NOMO-1 (cell line): ENCODE data around the gene WDR59.

Experiments used
- DNase-seq, 2 experiments: peaks; one replicate each; lab custom pipeline; 2025; ENCODE audit not compliant: unreplicated experiment in 2 of 2; lab: John Stamatoyannopoulos, UW

Gene WDR59

DNA sequence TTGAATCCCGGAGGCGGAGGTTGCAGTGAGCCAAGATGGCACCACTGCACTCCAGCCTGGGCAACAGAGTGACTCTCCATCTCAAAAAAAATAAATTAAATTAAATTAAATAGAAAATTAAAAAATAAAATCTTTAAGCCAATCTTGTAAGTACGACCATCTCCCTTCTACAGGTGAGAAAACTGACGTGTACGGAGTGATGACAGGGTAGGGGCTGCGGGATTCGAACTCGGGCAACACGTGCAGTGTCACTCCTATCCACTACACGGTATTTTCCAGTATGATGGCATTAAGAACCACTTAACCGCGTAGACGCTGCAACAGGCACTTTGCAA lies 762 bp downstream of the WDR59 start:
- no peak for DNase-seq

DNA sequence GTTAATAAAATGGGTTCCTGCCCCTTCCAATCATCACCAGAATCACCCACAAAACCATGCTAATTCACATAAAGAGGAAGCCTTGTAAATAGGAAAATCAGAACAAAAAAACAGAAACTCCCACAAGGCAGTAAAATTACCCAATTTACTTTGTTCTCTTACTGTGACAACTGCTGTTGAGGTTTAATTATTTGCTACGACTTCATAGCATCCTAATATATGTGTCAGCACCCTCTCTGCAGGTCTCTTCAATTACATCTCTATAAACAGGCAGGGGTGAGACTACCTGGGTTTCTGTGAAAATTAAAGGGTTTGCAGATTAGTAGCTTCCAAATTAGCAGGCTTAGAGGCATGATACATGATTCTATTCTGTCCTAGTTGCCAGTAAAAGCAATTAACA lies 2.7 kb downstream of the WDR59 start:
- no peak for DNase-seq

DNA sequence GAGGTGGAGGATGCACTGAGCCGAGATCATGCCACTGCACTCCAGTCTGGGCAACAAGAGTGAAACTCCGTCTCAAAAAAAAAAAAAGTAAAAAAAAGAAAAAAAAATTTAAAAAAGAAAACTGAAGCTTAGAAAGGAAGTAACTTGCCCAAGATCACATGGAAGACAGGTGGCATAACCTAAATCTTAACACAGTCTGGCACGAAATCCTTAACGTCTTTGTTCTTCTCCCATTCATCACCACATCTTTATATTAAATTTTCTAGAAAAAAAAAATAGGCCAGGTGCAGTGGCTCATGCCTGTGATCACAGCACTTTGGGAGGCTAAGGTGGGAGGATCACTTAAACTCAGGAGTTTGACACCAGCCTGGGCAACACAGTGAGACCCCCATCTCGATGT lies 9.3 kb downstream of the WDR59 start:
- DNase-seq, result no peak

DNA sequence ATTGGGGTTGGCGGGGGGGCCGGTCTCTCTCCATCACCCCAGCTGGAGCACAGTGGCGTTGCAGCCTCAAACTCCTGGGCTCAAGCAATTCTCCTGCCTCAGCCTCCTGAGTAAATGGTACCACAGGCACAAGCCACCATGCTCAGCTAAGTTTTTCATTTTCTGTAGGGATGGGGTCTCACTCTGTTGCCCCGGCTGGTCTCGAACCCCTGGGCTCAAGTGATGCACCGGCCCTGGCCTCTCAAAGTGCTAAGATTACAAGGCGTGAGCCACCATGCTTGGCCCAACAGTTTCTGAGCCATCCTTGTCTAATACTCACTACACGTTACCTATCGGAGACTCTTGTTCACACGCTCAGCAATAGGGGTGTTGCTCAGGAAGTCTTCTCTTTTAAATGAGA lies 11.6 kb downstream of the WDR59 start:
- DNase-seq, result no peak

DNA sequence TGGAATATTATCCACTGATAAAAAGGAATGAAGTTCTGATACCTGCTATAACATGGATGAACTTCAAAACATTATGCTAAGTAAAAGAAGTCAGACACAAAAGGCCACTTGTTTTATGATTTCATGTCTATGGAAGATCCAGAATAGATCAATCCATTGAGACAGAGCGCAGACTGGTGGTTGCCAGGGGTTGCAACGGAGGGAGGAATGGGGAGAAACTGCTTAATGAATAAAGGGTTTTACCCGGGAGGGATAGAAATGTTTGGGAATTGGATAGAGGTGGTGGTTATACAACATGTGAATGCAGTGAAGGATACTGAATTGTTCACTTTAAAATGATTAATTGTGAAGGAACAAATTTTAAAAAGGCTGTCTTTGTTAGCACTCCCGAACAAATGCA lies 30.2 kb downstream of the WDR59 start:
- DNase-seq, result no peak

DNA sequence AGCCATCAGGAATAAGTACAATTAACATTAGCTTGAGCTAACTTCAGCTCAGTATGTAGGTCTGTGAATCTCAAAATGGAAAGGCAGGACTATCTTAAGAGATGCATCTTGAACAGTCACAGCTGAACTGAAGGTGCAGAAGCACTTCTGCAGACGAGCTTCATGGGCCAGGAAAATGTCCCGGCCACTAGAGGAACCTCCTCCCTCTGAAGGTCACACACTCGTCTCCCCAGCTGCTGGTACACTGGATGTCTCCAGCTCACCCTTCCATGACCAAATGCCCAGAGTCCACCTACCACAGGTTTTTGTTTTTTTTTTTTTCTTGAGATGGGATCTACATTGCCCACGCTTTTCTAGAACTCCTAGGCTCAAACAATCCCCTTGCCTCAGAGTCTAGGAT lies 33.2 kb downstream of the WDR59 start:
- DNase-seq, result no peak

DNA sequence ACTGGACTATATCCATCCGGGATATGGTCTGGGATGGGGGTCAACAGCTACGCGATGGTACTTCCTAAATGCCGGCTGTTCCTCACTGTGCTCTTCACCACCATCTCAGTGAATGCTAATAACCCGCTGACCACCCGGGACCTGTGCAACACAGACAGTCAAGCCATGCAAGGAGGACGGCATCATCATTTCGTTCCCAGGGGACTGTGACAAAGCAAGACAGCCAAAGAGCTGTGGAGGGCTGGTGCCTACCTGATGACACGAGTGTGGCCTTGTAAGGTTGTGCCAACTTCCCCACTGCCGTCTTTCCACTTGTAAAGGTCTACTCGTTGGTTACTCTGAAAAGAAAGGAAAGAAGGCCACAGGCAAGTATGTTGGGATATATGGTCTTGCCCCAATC lies 33.7 kb downstream of the WDR59 start:
- no peak for DNase-seq

DNA sequence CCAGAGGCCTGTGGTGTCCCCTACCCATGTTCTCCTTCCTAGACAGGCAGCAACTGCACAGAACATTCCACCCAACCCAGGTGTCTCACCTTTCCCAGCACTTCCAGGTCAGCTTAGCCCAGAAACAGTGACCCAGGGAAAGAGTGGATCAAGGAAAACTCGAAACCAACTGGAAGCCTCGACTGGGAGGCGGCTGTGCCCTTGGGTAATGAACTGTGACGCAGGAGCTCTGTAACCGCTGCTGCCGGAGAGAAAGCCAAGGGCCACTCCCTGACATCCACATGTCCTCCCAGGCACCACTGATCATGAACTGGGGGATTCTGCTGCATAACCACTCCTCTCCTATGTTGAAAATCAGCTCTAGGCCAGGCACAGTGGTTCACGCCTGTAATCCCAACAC lies 34.4 kb downstream of the WDR59 start:
- no peak for DNase-seq

DNA sequence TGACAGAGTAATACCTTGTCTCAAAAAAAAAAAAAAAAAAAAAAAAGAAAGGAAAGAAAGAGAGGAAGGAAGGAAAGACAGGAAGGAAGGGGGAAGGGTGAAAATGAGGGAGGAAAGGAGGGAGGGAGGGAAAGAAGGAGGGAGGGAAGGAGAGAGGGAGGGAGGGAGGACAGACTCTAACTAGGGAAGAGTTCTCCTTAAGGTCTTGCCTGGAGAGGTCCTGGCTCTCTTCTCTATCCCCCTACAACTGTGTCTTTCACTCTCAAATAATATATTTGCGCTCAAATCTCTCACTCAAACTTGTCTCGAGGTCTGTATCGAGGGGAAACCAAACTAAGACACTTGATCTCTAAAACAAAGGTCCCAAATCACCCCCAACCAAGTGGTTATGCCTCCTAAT lies 35.6 kb downstream of the WDR59 start:
- no peak for DNase-seq

DNA sequence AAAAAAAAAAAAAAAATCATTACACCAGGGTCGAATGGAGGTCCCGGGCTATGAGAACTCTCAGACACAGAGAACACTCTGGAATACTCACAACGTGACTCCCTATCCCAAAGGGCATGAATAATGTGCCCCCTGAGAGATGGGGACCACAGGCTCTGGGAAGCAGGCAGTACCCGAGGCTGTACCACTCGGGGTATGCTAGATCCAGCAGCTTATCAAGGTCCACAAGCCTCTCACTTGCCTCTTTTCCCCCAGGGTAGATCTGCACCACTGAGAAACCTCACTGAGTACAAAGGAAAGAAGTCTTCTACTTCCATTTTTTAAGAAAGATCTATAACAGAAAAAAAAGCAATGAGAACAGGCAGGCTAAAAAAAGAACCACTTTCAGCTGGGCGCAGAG lies 40.5 kb downstream of the WDR59 start:
- no peak for DNase-seq

DNA sequence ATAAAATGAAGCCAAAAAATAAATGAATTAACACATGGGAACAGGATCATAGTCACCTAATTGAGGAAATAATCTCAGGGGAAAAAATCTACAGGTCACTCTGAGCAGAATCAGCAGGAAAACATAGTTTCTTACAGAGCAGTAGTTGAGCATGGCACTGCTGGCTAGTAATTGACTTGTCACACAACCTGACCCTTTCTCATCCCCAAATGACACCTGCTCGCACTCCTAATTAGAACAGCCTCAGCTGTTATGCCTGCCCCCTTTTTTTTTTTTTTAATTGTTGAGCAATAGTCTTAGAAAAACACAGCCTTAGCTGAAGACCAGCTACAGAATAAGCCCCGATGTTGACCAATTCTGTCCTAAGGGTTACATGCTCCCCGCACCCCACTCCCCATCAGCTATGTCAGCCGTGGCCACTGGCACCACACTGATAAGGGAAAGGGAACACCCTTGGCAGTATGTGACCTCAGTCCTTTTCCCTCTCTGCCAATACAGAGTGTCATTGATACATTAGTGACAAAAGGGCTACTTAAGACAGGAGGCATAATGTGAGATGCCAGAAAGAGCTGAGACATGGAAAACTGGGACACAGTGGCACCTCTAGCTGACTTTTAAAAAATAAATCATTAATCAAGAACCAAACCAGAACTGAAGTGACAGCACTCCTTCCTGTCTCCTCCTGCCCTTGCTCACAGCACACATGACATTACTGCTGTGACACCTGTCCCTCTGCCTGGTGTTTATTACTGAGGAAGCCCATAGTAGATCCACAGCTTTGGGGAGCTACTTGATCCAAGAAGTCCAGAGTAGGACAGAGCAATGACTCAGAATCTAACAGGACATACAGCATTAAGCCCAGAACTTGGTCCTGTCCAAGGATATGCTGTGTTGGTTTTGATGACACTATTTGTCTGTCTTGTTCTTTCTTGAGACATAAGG lies 41.7 kb downstream of the WDR59 start:
- no peak for DNase-seq

DNA sequence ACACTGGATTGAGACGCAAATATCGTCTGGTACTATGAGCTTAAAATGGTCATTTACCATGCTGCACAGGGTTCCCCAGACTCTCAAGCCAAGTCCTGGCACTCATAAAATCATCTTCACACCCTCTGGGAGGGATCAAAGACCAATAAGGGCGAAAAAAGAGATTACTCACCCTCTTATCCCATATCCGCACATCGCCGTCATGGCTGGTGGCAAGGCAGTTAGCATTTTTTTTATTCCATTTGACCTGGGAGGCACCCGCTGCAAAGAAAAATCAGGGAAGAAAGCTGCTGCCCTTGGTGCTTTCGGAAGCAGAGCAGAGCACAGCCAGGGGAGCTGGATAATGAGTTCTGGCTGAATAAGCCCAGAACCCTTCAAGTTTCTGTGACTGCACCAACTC lies 42.4 kb downstream of the WDR59 start:
- no peak for DNase-seq

DNA sequence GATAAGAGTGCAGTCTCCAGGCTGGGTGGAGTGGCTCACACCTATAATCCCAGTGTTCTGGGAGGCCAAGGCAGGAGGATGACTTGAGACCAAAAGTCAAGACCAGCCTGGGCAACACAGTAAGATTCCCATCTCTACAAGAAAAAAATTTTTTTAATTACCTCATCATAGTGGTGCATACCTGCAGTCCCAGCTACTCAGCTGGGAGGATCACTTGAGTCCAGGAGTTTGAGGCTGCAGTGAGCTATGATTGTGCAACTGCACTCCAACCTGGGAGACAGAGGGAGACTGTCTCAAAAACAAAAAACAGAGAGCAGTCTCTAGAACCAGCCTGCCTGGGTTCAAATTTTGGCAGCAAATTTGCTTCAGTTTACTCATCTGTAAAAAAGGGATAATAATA lies 45.2 kb downstream of the WDR59 start:
- no peak for DNase-seq

DNA sequence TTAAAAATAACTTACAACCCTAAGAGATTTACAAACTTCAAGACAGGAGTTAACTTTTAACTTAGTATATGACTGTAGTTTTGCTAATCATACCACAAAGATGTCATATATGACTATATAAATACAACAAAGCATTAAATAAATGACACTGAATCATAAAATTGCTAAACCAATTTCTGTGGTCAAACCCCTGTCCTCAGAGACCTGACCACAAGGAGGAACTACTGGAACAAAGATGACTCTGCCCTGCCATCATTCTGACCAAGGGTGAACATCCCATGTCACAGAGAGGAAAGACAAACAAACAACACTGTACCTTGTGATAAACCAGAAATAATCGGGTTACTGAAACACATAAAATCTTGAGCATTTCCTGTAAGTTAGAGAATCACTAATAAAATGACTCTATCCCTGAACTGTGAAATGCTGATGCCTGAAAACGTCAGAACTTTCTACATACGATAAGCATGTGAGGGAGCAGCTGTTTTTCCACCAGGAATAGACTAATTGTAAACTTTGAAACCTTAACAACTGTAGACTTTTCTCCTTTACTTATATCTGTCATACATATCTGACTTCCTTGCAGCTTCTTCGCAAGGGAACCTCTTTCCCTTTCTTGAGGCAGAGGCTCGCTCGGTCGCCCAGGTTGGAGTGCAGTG lies 47.9 kb downstream of the WDR59 start:
- peak; percentile 68 to 95 for DNase-seq

DNA sequence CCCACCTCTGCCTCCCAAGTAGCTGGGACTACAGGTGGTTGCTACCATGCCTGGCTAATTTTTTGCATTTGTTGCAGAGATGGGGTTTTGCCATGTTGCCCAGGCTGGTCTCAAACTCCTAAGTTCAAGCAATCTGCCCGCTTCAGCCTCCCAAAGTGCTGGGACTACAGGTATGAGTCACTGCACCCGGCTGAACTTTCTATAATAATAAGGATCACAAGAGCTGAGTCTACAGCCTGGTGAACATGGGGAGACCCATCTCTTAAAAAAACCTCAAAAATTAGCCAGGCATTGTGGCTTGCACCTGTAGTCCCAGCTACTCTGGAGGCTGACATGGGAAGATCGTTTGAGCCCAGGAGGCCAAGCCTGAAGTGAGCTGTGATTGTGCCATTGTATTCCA lies 53.5 kb downstream of the WDR59 start:
- no peak for DNase-seq

DNA sequence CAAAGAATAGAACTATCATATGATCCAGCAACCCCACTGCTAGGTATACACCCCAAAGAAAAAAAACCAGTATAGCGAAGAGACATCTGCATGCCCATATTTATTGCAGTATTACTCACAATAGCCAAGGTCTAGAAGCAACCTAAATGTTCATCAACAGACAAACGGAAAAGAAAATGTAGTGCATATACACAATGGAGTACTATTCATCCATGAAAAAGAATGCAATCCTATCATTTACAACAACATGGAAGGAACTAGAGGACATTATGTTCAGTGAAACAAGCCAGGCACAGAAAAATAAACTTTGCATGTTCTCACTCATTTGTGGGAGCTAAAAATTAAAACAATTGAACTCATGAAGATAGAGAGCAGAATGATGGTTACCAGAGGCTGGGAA lies 55.3 kb downstream of the WDR59 start:
- DNase-seq, result no peak

DNA sequence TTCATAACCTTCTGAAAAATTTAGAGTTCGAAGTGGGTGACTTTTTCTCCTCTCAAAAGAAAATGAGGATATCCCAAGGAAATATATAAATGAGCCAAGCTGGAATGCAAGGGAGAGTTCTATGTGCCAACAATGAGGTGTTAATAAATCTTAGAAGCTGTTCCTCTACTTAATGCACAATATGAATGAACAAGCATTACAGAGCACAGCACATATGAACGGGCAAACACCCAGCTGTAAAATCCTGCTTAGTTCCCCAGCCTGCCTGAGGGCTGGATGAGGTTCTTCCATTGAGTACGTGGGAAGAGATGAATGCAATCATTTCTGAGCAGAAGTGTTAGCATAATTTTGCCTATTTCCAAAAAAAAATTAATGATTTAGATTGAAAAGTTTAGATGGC lies 58.1 kb downstream of the WDR59 start:
- no peak for DNase-seq

DNA sequence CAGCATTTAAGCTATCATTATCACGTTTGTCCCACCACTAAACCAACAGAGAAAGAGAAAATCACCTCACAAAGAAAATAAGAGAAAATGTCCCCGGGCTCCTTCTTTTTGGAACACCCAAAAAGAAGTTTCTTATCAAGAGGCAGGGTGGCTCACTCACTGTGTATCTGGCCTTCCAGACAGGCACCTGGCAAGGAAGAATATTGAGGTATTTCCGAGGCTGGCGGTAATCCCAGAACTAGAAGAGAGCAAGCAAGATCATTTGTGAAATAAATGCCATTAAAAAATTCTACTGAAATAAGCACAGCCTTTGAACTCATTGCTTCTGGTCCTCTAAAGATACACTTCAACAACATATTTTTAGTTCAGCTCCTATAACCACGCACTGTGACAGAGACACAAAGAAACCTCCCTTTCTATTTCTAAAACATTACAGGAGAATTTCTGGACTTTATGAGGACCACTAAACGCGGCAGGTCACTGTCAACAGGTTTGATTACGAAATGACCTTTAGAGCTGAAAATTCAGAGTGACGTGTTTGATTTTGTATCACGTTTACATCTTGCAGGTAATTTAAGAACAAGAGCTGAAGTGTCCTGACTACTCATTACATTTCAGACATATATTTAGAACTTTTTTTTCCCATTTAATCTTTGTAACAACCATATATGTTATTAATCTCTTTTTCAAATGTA lies 61.0 kb downstream of the WDR59 start:
- DNase-seq, result no peak

DNA sequence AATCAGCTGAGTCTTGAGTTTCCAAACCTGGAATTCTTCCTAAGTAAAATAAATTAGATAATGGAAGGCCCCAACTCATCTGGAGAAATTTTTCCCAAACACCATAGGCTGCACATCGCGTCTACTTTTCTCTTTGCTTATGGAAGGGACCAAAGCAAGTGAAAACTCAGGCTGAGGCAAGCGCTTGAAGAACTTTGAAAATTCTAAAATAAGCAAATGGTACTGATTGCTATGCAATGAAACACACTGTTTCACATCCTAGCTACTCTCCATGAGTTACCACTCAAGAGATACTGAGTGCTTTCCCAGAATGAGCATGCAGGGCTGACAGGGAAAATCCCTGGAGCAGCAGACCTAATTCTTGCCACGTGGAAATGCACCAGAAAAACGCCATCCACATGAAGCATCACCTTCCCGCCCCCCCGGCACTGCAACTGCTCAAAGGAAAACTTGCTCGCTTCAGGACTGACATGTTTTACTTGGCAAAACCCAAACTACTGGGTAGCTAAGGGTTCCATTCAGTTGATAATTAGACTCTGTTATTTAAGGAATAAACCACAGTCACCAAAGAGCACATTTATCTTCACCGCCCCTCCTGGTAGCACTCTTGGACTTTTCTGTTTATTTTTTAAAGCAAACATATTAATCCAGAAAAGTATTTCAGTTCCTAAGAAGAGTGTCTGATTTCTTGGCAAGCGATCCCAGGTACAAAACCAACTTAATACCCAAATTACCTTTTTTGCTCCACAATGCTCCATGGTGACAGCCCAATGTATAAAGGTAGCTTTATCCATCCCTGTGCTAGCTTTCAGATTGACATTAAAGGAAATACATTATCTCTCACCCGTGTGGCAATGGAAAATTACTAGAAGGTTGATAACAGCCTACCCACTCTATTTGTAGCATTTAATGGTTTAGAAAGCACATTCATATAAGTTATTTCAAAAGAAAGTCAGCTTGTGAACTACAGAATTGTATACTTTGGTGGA lies 62.5 kb downstream of the WDR59 start:
- no peak for DNase-seq

DNA sequence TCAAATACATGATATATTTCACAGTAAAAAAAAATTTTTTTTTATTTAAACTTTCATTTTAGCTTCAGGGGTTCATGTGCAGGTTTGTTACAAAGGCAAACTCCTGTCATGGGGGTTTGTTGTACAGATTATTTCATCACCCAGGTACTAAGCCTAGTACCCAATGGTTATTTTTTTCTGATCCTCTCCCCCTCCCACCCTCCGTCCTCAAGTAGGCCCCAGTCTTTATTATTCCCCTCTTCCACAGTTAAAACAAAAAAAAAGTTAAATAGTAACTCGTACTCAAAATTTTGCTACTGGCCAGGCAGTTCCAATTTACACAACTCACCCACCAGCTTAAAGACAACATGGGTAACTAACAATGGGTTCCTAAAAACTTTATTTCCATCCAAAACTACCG lies 63.9 kb downstream of the WDR59 start:
- no peak for DNase-seq

DNA sequence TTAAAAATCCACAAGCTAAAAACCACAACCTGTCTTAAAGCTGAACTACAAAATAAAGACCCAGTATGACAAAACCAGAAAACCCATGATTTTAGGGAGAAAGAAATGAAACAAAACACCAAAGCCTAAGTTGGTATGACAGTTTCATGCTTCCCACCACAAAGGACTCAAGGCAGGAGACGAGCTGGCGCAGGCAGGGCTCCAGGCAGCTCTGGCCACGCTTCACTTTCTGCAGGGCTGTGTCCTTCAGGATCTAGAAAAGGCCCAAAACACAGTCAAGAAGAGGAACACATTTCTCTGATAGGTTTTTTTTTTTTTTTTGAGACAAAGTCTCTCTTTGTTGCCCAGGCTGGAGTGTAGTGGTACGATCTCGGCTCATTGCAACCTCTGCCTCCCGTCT lies 75.3 kb downstream of the WDR59 start:
- no peak for DNase-seq
